Mesodermal cell (in vitro differentiated cells): ENCODE measurements around the gene FATE1.

Experiments used
- H3K27ac ChIP-seq: 2 replicates; pipeline ENCODE4 v1.7.0; 2013; ENCODE audit warnings: mild to moderate bottlenecking, low read depth, low read length, moderate library complexity; ENCODE audit not compliant: severe bottlenecking
- H3K36me3 ChIP-seq: 2 replicates; pipeline ENCODE4 v1.7.1; 2013; ENCODE audit warnings: mild to moderate bottlenecking, low read length, moderate library complexity; ENCODE audit not compliant: control insufficient read depth, insufficient read depth
- H3K4me1 ChIP-seq: one replicate; pipeline ENCODE4 v1.7.1; 2013; ENCODE audit warnings: mild to moderate bottlenecking, low read length; ENCODE audit not compliant: insufficient read depth, control insufficient read depth, poor library complexity, severe bottlenecking
- H3K4me3 ChIP-seq: 2 replicates; pipeline ENCODE4 v1.7.0; 2013; ENCODE audit warnings: low read length, control low read depth, mild to moderate bottlenecking; ENCODE audit not compliant: insufficient read depth, poor library complexity, severe bottlenecking; ENCODE audit errors: extremely low read depth
- H3K9me3 ChIP-seq: 2 replicates; pipeline ENCODE4 v1.7.1; 2013; ENCODE audit warnings: mild to moderate bottlenecking, low read length, moderate library complexity; ENCODE audit not compliant: control insufficient read depth
- WGBS, 2 experiments: methylation state at CpG; one replicate each; pipeline ENCODE4 v1.1.5; 2013; ENCODE audit warnings: missing lambda C conversion rate in 2 of 2; ENCODE audit not compliant: insufficient coverage in 2 of 2; 5-methylcytosine and 5-hydroxymethylcytosine counted together

FATE1 gene

GRCh38 chrX:151724563-151725337, 8.9 kb downstream of the FATE1 start:
- Histone ChIP-seq H3K36me3 (no peaks in the 10 kb centered on the region), H3K4me1 (peaks cover 3% of the 10 kb centered on the region), H3K27ac (no peak overlapping the region), H3K4me3 (no peak overlapping the region), H3K9me3 (no peaks in the 10 kb centered on the region)
- 70 to 81% methylated on average over 2 to 3 of the region's 7 CpGs for WGBS, 2 experiments

GRCh38 chrX:151725338-151725614, 9.4 kb downstream of the FATE1 start:
- 80% methylated on average over 1 of the region's 1 CpG; no CpG with 5 or more reads in 1 of the 2 experiments for WGBS, 2 experiments
- Histone ChIP-seq H3K4me3 (no peak overlapping the region), H3K36me3 (no peaks in the 10 kb centered on the region), H3K4me1 (peaks cover 3% of the 10 kb centered on the region), H3K9me3 (no peaks in the 10 kb centered on the region), H3K27ac (no peak overlapping the region)

- H3K9me3 ChIP-seq, result no peaks in the 10 kb centered on the region
- H3K27ac ChIP-seq, result no peak overlapping the region
- H3K4me3 ChIP-seq, result no peak overlapping the region
- H3K36me3 ChIP-seq, result no peaks in the 10 kb centered on the region
- H3K4me1 ChIP-seq, result peaks cover 3% of the 10 kb centered on the region
- 60 to 71% methylated on average over 1 of the region's 5 CpGs for WGBS, 2 experiments
These were observed 10.9 kb downstream of the FATE1 start for GRCh38 chrX:151726751-151727150.

GRCh38 chrX:151727346-151727745, 11.5 kb downstream of the FATE1 start:
- Histone ChIP-seq H3K4me3 (no peak overlapping the region), H3K36me3 (no peaks in the 10 kb centered on the region), H3K9me3 (no peaks in the 10 kb centered on the region), H3K4me1 (peaks cover 3% of the 10 kb centered on the region), H3K27ac (no peak overlapping the region)
- WGBS, 2 experiments, result 90% methylated on average over 2 of the region's 4 CpGs; no CpG with 5 or more reads in 1 of the 2 experiments

GRCh38 chrX:151729056-151729725, 13.4 kb downstream of the FATE1 start:
- H3K9me3 ChIP-seq, result no peaks in the 10 kb centered on the region
- no peaks in the 10 kb centered on the region for H3K4me1 ChIP-seq
- no peak overlapping the region for H3K4me3 ChIP-seq
- no peaks in the 10 kb centered on the region for H3K36me3 ChIP-seq
- no peak overlapping the region for H3K27ac ChIP-seq
- WGBS, 2 experiments, result 100% methylated on average over 1 of the region's 4 CpGs

- 77 to 82% methylated on average over 2 to 3 of the region's 4 CpGs for WGBS, 2 experiments
- H3K36me3 ChIP-seq, result no peaks in the 10 kb centered on the region
- H3K27ac ChIP-seq, result no peak within 1 kb of the TSS
- H3K9me3 ChIP-seq, result no peaks in the 10 kb centered on the region
- no peak within 1 kb of the TSS for H3K4me3 ChIP-seq
- no peaks in the 10 kb centered on the region for H3K4me1 ChIP-seq
These were observed 18.6 kb downstream of the FATE1 start, which contains the start of gene CNGA2 for GRCh38 chrX:151734446-151734845. Gene CNGA2 (plus strand): TSS chrX:151734746. CDS start chrX:151738484, 3,738 bp downstream.

GRCh38 chrX:151735219-151735618, 19.4 kb downstream of the FATE1 start:
- Histone ChIP-seq H3K4me1 (no peaks in the 10 kb centered on the region), H3K36me3 (no peaks in the 10 kb centered on the region), H3K27ac (no peak overlapping the region), H3K9me3 (no peaks in the 10 kb centered on the region), H3K4me3 (no peak overlapping the region)
- WGBS, 2 experiments, result no CpG with 5 or more reads among the region's 2 CpGs

- no peak overlapping the region for H3K27ac ChIP-seq
- H3K4me3 ChIP-seq, result no peak overlapping the region
- 86% methylated on average over 3 of the region's 6 CpGs; no CpG with 5 or more reads in 1 of the 2 experiments for WGBS, 2 experiments
- no peaks in the 10 kb centered on the region for H3K9me3 ChIP-seq
- no peaks in the 10 kb centered on the region for H3K4me1 ChIP-seq
- H3K36me3 ChIP-seq, result no peaks in the 10 kb centered on the region
These were observed 20.9 kb downstream of the FATE1 start for GRCh38 chrX:151736685-151737084.

- 50 to 80% methylated on average over 1 to 2 of the region's 5 CpGs for WGBS, 2 experiments
- Histone ChIP-seq H3K4me3 (no peak overlapping the region), H3K9me3 (no peaks in the 10 kb centered on the region), H3K36me3 (no peaks in the 10 kb centered on the region), H3K4me1 (no peaks in the 10 kb centered on the region), H3K27ac (no peak overlapping the region)
These were observed 21.7 kb downstream of the FATE1 start for GRCh38 chrX:151737494-151737893.

- H3K4me1 ChIP-seq, result no peaks in the 10 kb centered on the region
- no peak overlapping the region for H3K27ac ChIP-seq
- no peaks in the 10 kb centered on the region for H3K9me3 ChIP-seq
- 92% methylated on average over 5 of the region's 7 CpGs; no CpG with 5 or more reads in 1 of the 2 experiments for WGBS, 2 experiments
- H3K4me3 ChIP-seq, result no peak overlapping the region
- H3K36me3 ChIP-seq, result no peaks in the 10 kb centered on the region
These were observed 22.9 kb downstream of the FATE1 start for GRCh38 chrX:151738751-151739150.

- no peaks in the 10 kb centered on the region for H3K36me3 ChIP-seq
- H3K4me1 ChIP-seq, result no peaks in the 10 kb centered on the region
- H3K9me3 ChIP-seq, result no peaks in the 10 kb centered on the region
- WGBS, 2 experiments, result 79 to 80% methylated on average over 1 to 2 of the region's 4 CpGs
- H3K27ac ChIP-seq, result no peak overlapping the region
- H3K4me3 ChIP-seq, result no peak overlapping the region
These were observed 25.8 kb downstream of the FATE1 start for GRCh38 chrX:151741606-151742005.
